DND-41 (cell line): Measurements from ENCODE around the gene GMPPA.
A peak's percentile ranks its signal among the peaks of the same experiment; 100 is the strongest.

Source experiments
- ATAC-seq: fragments of 200-7000 bp; cut with Tn5 transposase; 3 replicates; pipeline ENCODE4 v1.9.1; 2021; ENCODE audit warnings: low read depth; ENCODE audit not compliant: insufficient read depth
- DNase-seq: peaks from one replicate; pipeline ENCODE4 v3.0.0-alpha.2; 2020
- H2AFZ ChIP-seq: 2 replicates; pipeline ENCODE4 v1.6.0; 2012; ENCODE audit warnings: low read depth, low read length
- H3K27ac ChIP-seq: 2 replicates; pipeline ENCODE4 v1.5.1; 2012; ENCODE audit warnings: low read length, inconsistent platforms
- H3K27me3 ChIP-seq: fragments of 200-600 bp; sonication (generic); 2 replicates; pipeline ENCODE4 v1.6.0; 2012; ENCODE audit warnings: low read length, mild to moderate bottlenecking, inconsistent platforms; ENCODE audit not compliant: insufficient read depth, poor library complexity
- H3K36me3 ChIP-seq: 2 replicates; pipeline ENCODE4 v1.5.1; 2012; ENCODE audit warnings: low read length, inconsistent platforms; ENCODE audit not compliant: insufficient read depth
- H3K4me1 ChIP-seq: 2 replicates; pipeline ENCODE4 v1.5.1; 2012; ENCODE audit warnings: mild to moderate bottlenecking, low read length; ENCODE audit not compliant: insufficient read depth
- H3K4me2 ChIP-seq: 2 replicates; pipeline ENCODE4 v1.6.0; 2012; ENCODE audit warnings: mild to moderate bottlenecking, moderate library complexity, low read length, inconsistent platforms; ENCODE audit not compliant: insufficient read depth
- H3K4me3 ChIP-seq, 2 experiments: fragments of 200-600 bp in 1 of 2; shearing (Covaris generic) in 1 of 2; 2 replicates each; pipeline ENCODE4 v1.5.1; 2012 to 2016; ENCODE audit warnings: inconsistent platforms in 2 of 2, low read length in 2 of 2, mild to moderate bottlenecking in 2 of 2, low read depth in 1 of 2, moderate library complexity in 1 of 2
- H3K79me2 ChIP-seq: 2 replicates; pipeline ENCODE4 v1.6.0; 2012; ENCODE audit warnings: low read length, inconsistent platforms; ENCODE audit not compliant: insufficient read depth
- H3K9ac ChIP-seq: 2 replicates; pipeline ENCODE4 v1.6.0; 2012; ENCODE audit warnings: low read depth, mild to moderate bottlenecking, inconsistent platforms, low read length, moderate library complexity
- H3K9me3 ChIP-seq: 2 replicates; pipeline ENCODE4 v1.5.1; 2012; ENCODE audit warnings: low read length, moderate library complexity, mild to moderate bottlenecking, inconsistent platforms; ENCODE audit not compliant: insufficient read depth, severe bottlenecking
- H4K20me1 ChIP-seq: 2 replicates; pipeline ENCODE4 v1.6.0; 2012; ENCODE audit warnings: low read length; ENCODE audit not compliant: insufficient read depth
- EZH2 ChIP-seq: IDR thresholded peaks from 3 replicates; pipeline ENCODE4 v1.6.1; 2012; ENCODE audit warnings: borderline replicate concordance, low read depth, mild to moderate bottlenecking, moderate library complexity, low read length, inconsistent platforms; ENCODE audit not compliant: severe bottlenecking
- TF ChIP-seq, protein P1 (sequence below): IDR thresholded peaks from 2 replicates; pipeline ENCODE4 v1.5.1; 2012; ENCODE audit warnings: borderline replicate concordance, low read length, moderate library complexity, mild to moderate bottlenecking; ENCODE audit not compliant: poor library complexity, severe bottlenecking; ENCODE audit errors: extremely low read depth

GMPPA gene

DNA sequence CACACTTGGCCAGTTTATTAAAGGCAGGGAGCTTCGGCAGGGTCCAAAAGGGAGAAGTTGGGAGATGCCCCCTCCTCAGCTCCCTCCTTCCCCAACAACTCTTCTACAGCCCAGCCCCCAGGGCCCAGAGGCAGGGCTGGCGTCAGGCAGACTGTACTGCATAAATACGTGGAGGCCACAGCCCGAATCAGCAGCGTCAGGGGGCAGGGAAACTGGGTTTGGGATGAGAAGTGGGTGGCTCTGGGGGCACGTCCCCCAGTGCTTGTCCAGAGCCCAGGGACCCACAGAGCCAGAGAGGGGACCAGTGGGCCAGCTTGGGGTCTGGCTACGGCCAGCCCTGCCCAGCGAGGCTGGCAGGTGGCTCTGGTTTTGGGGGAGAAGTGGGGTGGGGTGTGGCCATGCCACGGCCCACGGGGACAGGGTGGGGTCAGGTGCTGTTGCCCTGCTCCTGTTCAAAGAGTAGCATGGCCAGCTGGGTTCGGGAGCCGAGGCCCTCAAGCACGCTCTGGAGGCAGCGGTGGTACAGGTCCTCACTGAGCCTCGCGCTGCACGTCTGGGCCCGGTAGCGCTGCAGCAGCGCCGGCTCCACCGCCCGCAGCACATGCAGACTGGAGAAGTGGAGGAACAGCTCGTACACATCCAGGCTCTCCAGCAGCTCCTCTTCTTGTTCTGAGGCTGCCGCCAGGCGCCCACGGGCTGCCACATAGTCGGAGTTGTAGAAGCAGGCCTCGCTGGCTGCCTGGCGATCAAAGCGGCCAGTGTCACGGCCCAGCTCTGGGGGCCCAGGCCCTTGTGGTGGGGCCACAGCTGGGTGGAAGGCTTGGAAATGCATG is 40.5 kb downstream of the GMPPA start:
- Histone ChIP-seq H3K9ac (no peak overlapping the region), H2AFZ (no peak overlapping the region), H3K27ac (no peak overlapping the region), H3K27me3 (no peaks in the 10 kb centered on the region), H3K4me3 (no peak overlapping the region), H3K4me1 (peaks cover 26% of the 10 kb centered on the region), H3K4me2 (no peak overlapping the region), H3K9me3 (no peaks in the 10 kb centered on the region), H4K20me1 (peaks cover 25% of the 10 kb centered on the region), H3K79me2 (no peaks in the 10 kb centered on the region), H3K36me3 (peaks cover 21% of the 10 kb centered on the region)
- no peak for DNase-seq
- ATAC-seq, result no peak
- TF ChIP-seq, protein P1, sequence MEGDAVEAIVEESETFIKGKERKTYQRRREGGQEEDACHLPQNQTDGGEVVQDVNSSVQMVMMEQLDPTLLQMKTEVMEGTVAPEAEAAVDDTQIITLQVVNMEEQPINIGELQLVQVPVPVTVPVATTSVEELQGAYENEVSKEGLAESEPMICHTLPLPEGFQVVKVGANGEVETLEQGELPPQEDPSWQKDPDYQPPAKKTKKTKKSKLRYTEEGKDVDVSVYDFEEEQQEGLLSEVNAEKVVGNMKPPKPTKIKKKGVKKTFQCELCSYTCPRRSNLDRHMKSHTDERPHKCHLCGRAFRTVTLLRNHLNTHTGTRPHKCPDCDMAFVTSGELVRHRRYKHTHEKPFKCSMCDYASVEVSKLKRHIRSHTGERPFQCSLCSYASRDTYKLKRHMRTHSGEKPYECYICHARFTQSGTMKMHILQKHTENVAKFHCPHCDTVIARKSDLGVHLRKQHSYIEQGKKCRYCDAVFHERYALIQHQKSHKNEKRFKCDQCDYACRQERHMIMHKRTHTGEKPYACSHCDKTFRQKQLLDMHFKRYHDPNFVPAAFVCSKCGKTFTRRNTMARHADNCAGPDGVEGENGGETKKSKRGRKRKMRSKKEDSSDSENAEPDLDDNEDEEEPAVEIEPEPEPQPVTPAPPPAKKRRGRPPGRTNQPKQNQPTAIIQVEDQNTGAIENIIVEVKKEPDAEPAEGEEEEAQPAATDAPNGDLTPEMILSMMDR, result no peak
- TF ChIP-seq EZH2, result no peak

DNA sequence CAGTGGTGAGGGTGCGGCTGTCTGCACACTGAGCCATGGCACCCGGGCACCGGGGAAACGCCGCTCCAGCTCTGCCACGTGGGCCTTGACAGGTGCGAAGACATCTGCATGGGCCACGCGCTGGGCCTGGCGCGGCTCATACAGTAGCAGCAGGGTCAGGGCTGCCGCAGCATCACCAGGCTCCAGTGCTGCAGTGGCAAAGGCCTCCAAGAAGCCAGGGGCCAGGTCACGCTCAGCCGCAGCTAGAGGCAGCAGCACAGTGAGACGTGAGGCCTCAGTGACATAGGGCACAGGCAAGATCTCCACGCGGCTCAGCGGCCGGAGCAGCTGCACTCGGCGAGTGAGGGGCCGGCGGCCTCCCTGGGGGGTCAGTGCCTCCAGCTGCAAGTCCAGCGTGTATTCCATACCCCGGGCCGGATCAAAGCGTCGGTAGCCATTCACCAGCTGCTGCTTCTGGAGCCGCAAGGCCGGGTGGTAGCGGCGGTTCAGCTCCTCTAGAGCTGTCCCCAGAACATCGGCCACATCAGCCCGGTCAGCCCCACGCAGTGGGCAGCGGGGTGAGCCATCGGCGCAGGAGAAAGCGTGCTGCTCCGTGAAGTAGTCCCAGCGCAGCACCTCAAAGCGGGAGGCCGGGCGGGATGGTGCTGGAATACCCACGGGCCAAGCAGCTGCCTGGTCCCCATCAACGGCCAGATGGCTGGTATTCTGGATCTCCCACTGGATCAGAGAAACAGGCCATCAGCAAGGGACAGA is 41.4 kb downstream of the GMPPA start:
- TF ChIP-seq EZH2, result no peak
- TF ChIP-seq, protein P1, result no peak
- Histone ChIP-seq H3K9me3 (no peaks in the 10 kb centered on the region), H3K4me2 (no peak overlapping the region), H3K9ac (no peak overlapping the region), H3K27ac (no peak overlapping the region), H3K36me3 (peaks cover 21% of the 10 kb centered on the region), H3K4me1 (peaks cover 33% of the 10 kb centered on the region), H3K4me3 (no peak overlapping the region), H4K20me1 (peaks cover 25% of the 10 kb centered on the region), H3K79me2 (no peaks in the 10 kb centered on the region), H3K27me3 (no peaks in the 10 kb centered on the region), H2AFZ (no peak overlapping the region)
- ATAC-seq (no peak), DNase-seq (no peak)

DNA sequence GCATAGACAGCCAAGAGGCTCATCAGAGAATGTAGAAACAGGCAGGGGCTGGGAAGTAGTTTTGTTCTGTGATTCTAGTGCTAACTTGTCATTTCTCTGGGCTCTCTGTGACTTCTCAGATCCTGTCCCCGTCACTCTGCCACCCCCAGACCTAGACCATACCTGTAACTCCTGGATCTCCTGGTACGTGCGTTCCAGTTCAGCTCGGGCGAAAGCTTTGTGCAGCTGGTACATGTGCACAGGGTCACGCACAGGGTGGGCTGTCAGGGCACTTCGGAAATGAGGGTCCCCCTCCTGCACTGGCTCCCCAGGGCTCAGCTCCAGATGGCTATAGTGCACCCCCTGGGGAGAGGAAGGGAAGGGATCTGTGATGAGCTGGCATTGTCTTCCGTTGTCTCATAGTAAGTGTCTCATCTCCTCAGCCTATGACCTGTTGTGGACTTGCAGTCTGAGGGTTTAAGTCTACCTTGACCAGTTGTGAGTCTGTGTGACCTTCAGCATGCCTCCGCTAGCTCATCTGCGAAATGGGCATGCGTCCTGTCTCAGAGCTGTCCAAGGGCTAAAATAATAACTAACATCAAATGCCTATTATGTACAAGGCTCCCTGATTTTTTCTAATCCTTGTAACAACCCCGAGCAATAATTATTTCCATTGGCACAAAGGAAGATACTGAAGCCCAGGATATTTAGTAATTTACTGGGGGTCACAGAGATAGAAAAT is 42.3 kb downstream of the GMPPA start:
- DNase-seq, result no peak
- H3K27ac ChIP-seq, result no peak overlapping the region
- no peak overlapping the region for H2AFZ ChIP-seq
- H3K36me3 ChIP-seq, result peaks cover 21% of the 10 kb centered on the region
- peaks cover 33% of the 10 kb centered on the region for H3K4me1 ChIP-seq
- TF ChIP-seq, protein P1, result no peak
- no peak for TF ChIP-seq EZH2
- no peaks in the 10 kb centered on the region for H3K9me3 ChIP-seq
- H3K9ac ChIP-seq, result 0 out of 2 replicates have a peak overlapping the region, but pooled peaks have one; percentile 22
- ATAC-seq, result no peak
- peaks cover 25% of the 10 kb centered on the region for H4K20me1 ChIP-seq
- no peaks in the 10 kb centered on the region for H3K79me2 ChIP-seq
- H3K4me2 ChIP-seq, result peak overlapping the region; percentile 88; the same call in 1 of the 2 replicates
- no peak overlapping the region for H3K4me3 ChIP-seq
- no peaks in the 10 kb centered on the region for H3K27me3 ChIP-seq
